K562 (cell line): ENCODE data around the gene MPHOSPH9. TPM values are rescaled to one million over a fixed set of nuclear protein-coding genes. Genes with fewer than 3 reads are reported as not detected.
A peak's percentile ranks its signal among the peaks of the same experiment; 100 is the strongest.

Experiments
- ATAC-seq: fragments of 200-7000 bp; cut with Tn5 transposase; 3 replicates; pipeline ENCODE4 v1.9.1; 2020; ENCODE audit warnings: moderate library complexity
- BruUV-seq: library from RNA; stranded (reverse); fragments of 400-500 nt; replicated peaks from 2 replicates; lab custom pipeline; 2021; lab: Mats Ljungman, UMichigan
- CTCF ChIA-PET: fragments of 300-600 bp; formaldehyde crosslinking; extraction: SDS; loops from one replicate; lab custom pipeline; 2021; ENCODE audit warnings: low intra/inter-chr PET ratio; lab: Yijun Ruan, JAX
- POLR2A ChIA-PET: fragments of 300-600, 350-650 bp; sonication (Branson Sonifier 250); formaldehyde crosslinking; extraction: SDS; loops from one replicate; lab custom pipeline; 2021; ENCODE audit warnings: antibody characterized with exemption, inconsistent platforms; lab: Yijun Ruan, JAX
- DNase-seq, 4 experiments: peaks; one replicate each; pipeline versions ENCODE4 v3.0.0 to v3.0.0-alpha.2; 2011 to 2018; ENCODE audit warnings: low spot score in 3 of 4, mixed read lengths in 3 of 4; ENCODE audit errors: extremely low read depth in 1 of 4
- FAIRE-seq: peaks from 2 replicates; lab custom pipeline; 2011; peaks lifted over from hg19 to GRCh38; lab: Jason Lieb, UNC
- H2AFZ ChIP-seq: 2 replicates; pipeline ENCODE4 v1.6.0; 2011; ENCODE audit warnings: low read depth, low read length, control low read depth, inconsistent platforms
- H3K27ac ChIP-seq: fragments of 200-600 bp; 3 replicates; pipeline ENCODE4 v1.8.0; 2011; ENCODE audit warnings: low read depth, mild to moderate bottlenecking, control low read depth, inconsistent platforms, low read length, moderate library complexity, mixed read lengths; ENCODE audit errors: extremely low read depth
- H3K27me3 ChIP-seq, 2 experiments: fragments of 300-600 bp in 1 of 2; 2 replicates in 1 of 2; 3 replicates in 1 of 2; pipeline versions ENCODE4 v1.6.0 to v1.8.0; 2011; ENCODE audit warnings: inconsistent platforms in 2 of 2, low read length in 2 of 2, mild to moderate bottlenecking in 1 of 2, mixed read lengths in 1 of 2, moderate library complexity in 1 of 2; ENCODE audit not compliant: control insufficient read depth in 2 of 2, insufficient read depth in 2 of 2
- H3K36me3 ChIP-seq: fragments of 300-600 bp; 3 replicates; pipeline ENCODE4 v1.8.0; 2011; ENCODE audit warnings: mild to moderate bottlenecking, low read length, inconsistent platforms; ENCODE audit not compliant: control insufficient read depth, insufficient read depth
- H3K4me1 ChIP-seq, 2 experiments: fragments of 200-600 bp in 1 of 2; replicated peaks in 1 of 2; 2 replicates in 1 of 2; 3 replicates in 1 of 2; pipeline versions ENCODE4 v1.5.1 to v1.8.0; 2011; ENCODE audit warnings: inconsistent platforms in 2 of 2, low read length in 2 of 2, mild to moderate bottlenecking in 1 of 2, mixed read lengths in 1 of 2, moderate library complexity in 1 of 2; ENCODE audit not compliant: control insufficient read depth in 2 of 2, insufficient read depth in 2 of 2
- H3K4me2 ChIP-seq: 2 replicates; pipeline ENCODE4 v1.6.1; 2011; ENCODE audit warnings: low read length, control low read depth, inconsistent platforms, mixed read lengths; ENCODE audit not compliant: insufficient read depth
- H3K4me3 ChIP-seq: fragments of 200-600 bp; sonication (generic), shearing (Covaris generic); 2 replicates; pipeline ENCODE4 v1.5.1; 2016; ENCODE audit warnings: control low read depth, inconsistent platforms
- H3K79me2 ChIP-seq: fragments of 200-600 bp; 3 replicates; pipeline ENCODE4 v1.8.0; 2011; ENCODE audit warnings: low read length, inconsistent platforms; ENCODE audit not compliant: control insufficient read depth, insufficient read depth
- H3K9ac ChIP-seq, 2 experiments: 2 replicates each; pipeline versions ENCODE4 v1.6.0 to v1.6.1; 2011; ENCODE audit warnings: low read depth in 2 of 2, low read length in 2 of 2, control low read depth in 1 of 2, inconsistent platforms in 1 of 2, mild to moderate bottlenecking in 1 of 2, mixed read lengths in 1 of 2; ENCODE audit not compliant: insufficient read depth in 1 of 2
- H3K9me1 ChIP-seq: one replicate; pipeline ENCODE4 v1.6.0; 2011; ENCODE audit warnings: inconsistent platforms, mild to moderate bottlenecking, low read length, moderate library complexity; ENCODE audit not compliant: control insufficient read depth, insufficient read depth
- H3K9me3 ChIP-seq: replicated peaks from 2 replicates; pipeline ENCODE4 v1.5.1; 2011; ENCODE audit warnings: low read depth, low read length, inconsistent platforms; ENCODE audit not compliant: control insufficient read depth, insufficient read depth
- H4K20me1 ChIP-seq: replicated peaks from 2 replicates; pipeline ENCODE4 v1.6.1; 2011; ENCODE audit warnings: low read length, inconsistent platforms, mixed read lengths; ENCODE audit not compliant: control insufficient read depth, insufficient read depth
- ATF3 ChIP-seq, 2 experiments: fragments of 450-650 bp in 1 of 2; sonication (generic) in 1 of 2; formaldehyde crosslinking in 1 of 2; IDR thresholded peaks in 1 of 2; conservative IDR thresholded peaks in 1 of 2; 2 replicates each; pipeline versions ENCODE4 v1.6.1 to v1.8.1; 2016 to 2023; ENCODE audit warnings: mild to moderate bottlenecking in 2 of 2, moderate library complexity in 2 of 2, inconsistent platforms in 1 of 2, missing genetic modification reagents in 1 of 2
- CEBPG ChIP-seq, 3 experiments: fragments of 200-800 bp in 1 of 3; sonication (Bioruptor generic) in 1 of 3; sonication (generic) in 1 of 3; formaldehyde crosslinking in 1 of 3; IDR thresholded peaks in 2 of 3; conservative IDR thresholded peaks in 1 of 3; 2 replicates each; pipeline versions ENCODE4 v1.6.1 to v1.8.0; 2016 to 2022; ENCODE audit warnings: missing compliant biosample characterization in 2 of 3, missing genetic modification characterization in 2 of 3, mild to moderate bottlenecking in 1 of 3, missing genetic modification reagents in 1 of 3
- EWSR1 ChIP-seq: fragments of 450-650 bp; IDR thresholded peaks from 2 replicates; pipeline ENCODE4 v1.6.1; 2018; ENCODE audit warnings: borderline replicate concordance, mild to moderate bottlenecking, low read depth, moderate library complexity; ENCODE audit not compliant: partially characterized antibody
- JUND ChIP-seq, 2 experiments: IDR thresholded peaks; 2 replicates in 1 of 2; 3 replicates in 1 of 2; pipeline ENCODE4 v1.6.1; 2011; ENCODE audit warnings: borderline replicate concordance in 2 of 2, low read depth in 2 of 2, low read length in 2 of 2, improper control_type of control experiment in 1 of 2, missing biosample characterization in 1 of 2, missing genetic modification characterization in 1 of 2, missing genetic modification reagents in 1 of 2
- MBD2 ChIP-seq: sonication (generic); IDR thresholded peaks from 2 replicates; pipeline ENCODE4 v1.6.1; 2016; ENCODE audit warnings: low read depth, borderline replicate concordance
- MEF2A ChIP-seq: IDR thresholded peaks from 2 replicates; pipeline ENCODE4 v1.6.1; 2011; ENCODE audit warnings: low read depth, mild to moderate bottlenecking, low read length, moderate library complexity; ENCODE audit not compliant: control insufficient read depth
- MEF2D ChIP-seq: conservative IDR thresholded peaks from 2 replicates; pipeline ENCODE4 v1.6.1; 2016; ENCODE audit warnings: low read depth, missing genetic modification characterization, missing compliant biosample characterization
- NFYB ChIP-seq: IDR thresholded peaks from 2 replicates; pipeline ENCODE4 v1.6.1; 2011; ENCODE audit warnings: mild to moderate bottlenecking, moderate library complexity; ENCODE audit not compliant: insufficient read length; ENCODE audit errors: extremely low read depth
- TCF3 ChIP-seq: sonication (generic); formaldehyde crosslinking; IDR thresholded peaks from 2 replicates; pipeline ENCODE4 v1.4.0; 2020; ENCODE audit warnings: mild to moderate bottlenecking, missing genetic modification reagents
- TFAP4 ChIP-seq: sonication (generic); formaldehyde crosslinking; IDR thresholded peaks from 2 replicates; pipeline ENCODE4 v1.8.0; 2022; ENCODE audit warnings: missing genetic modification reagents, mild to moderate bottlenecking, moderate library complexity, borderline replicate concordance
- ZNF311 ChIP-seq: fragments of 250-450 bp; sonication (Bioruptor Pico); IDR thresholded peaks from 2 replicates; pipeline ENCODE4 v1.4.0; 2020; ENCODE audit warnings: mild to moderate bottlenecking, moderate library complexity
- ZNF717 ChIP-seq: fragments of 250-450 bp; sonication (Bioruptor Pico); IDR thresholded peaks from 2 replicates; pipeline ENCODE4 v1.5.0; 2021
- WGBS: fragments of 100-300 bp; shearing (Covaris generic); methylation state at CpG from one replicate; pipeline ENCODE4 v1.1.6; 2016; ENCODE audit warnings: low coverage, mixed read lengths; ENCODE audit not compliant: insufficient coverage; ENCODE audit errors: missing lambda C conversion rate; 5-methylcytosine and 5-hydroxymethylcytosine counted together
- in situ Hi-C: fragments of 300-500 bp; cut with MboI; formaldehyde crosslinking; loops from 4 replicates; pipeline ENCODE4 v1.15.0; 2018; ENCODE audit warnings: inconsistent platforms, mixed read lengths
- intact Hi-C: fragments of 100-400 bp; cut with micrococcal nuclease; formaldehyde crosslinking; loops from 2 replicates; pipeline ENCODE4 v1.14.2; 2022
- polyA plus RNA-seq, 8 experiments: library from polyadenylated mRNA; depleted of rRNA in 4 of 8; stranded (reverse) in 5 of 8; unstranded in 3 of 8; fragments of >200 nt; fragmentation: Nextera tagmentation in 2 of 8; fragmentation: Illumina TruSeq in 1 of 8; extraction: Ambion mirVana in 2 of 8; extraction: Trizol in 1 of 8; gene quantifications; 2 replicates each; pipeline versions ENCODE4 v1.2.1 to v1.2.3, GENCODE V29; 2011 to 2014; ENCODE audit warnings: inconsistent platforms in 1 of 8, missing spikeins in 1 of 8
- total RNA-seq, 7 experiments: library from RNA; depleted of rRNA in 6 of 7; stranded (reverse); fragments of >200 nt in 6 of 7; fragmentation: Illumina TruSeq in 2 of 7; extraction: Trizol in 2 of 7; gene quantifications; 2 replicates each; pipeline versions ENCODE4 v1.2.1 to v1.2.3, GENCODE V29; 2011 to 2021; ENCODE audit warnings: low replicate concordance in 1 of 7

Gene MPHOSPH9
- total and polyA plus RNA-seq, 9 of the 15 experiments (the other 6 are each of a cell fraction or from before 2014, with no cell fraction given), result 14.2 to 103 (median 54.5) TPM

- TF ChIP-seq EWSR1, result no peak
- TF ChIP-seq ZNF717, result no peak
- TF ChIP-seq MBD2, result no peak
- TF ChIP-seq, all 486 proteins: peak for 0
Observed at GRCh38 chr12:123118497-123118896, 114.4 kb downstream of the MPHOSPH9 start (continued).

- H2AFZ ChIP-seq, result no peak overlapping the region
- no peaks in the 10 kb centered on the region for H3K79me2 ChIP-seq
- no peak for DNase-seq
Observed at GRCh38 chr12:123115409-123116121, 117.4 kb downstream of the MPHOSPH9 start.

More at GRCh38 chr12:123115409-123116121, 117.4 kb downstream of the MPHOSPH9 start:
- Histone ChIP-seq H3K36me3 (no peaks in the 10 kb centered on the region), H4K20me1 (0 out of 2 replicates have a peak, but pooled peaks cover 3% of the 10 kb centered on the region), H3K9me3 (no peaks in the 10 kb centered on the region), H3K9me1 (no peaks in the 10 kb centered on the region), H3K4me1 (peaks cover 13% of the 10 kb centered on the region in 2 experiments; a peak in 3 of 5 replicates), H3K27me3 (no peaks in the 10 kb centered on the region), H3K9ac (no peak overlapping the region; a peak in 1 of 4 replicates), H3K4me3 (no peak overlapping the region), H3K27ac (no peak overlapping the region), H3K4me2 (no peak overlapping the region)
- POLR2A ChIA-PET, result no interaction called here
- BruUV-seq, result no TSS peak
- ATAC-seq (0 out of 3 replicates have a peak, but pooled peaks have one; percentile 15), FAIRE-seq (no peak)
- WGBS, result 59% methylated on average over 8 of the region's 8 CpGs
- 0 out of 2 replicates have a peak, but pooled peaks have one; percentile 19 for TF ChIP-seq ATF3 (IDR thresholded peaks at IDR 0.05)
- TF ChIP-seq ATF3 (CRISPR knock-in tag; conservative IDR thresholded peaks at IDR 0.05), result no peak
- peak; percentile 32; the same call in 1 of the 2 replicates for TF ChIP-seq TCF3
- TF ChIP-seq NFYB, result no peak
- TF ChIP-seq MEF2D, result peak; percentile 72
- peak; percentile 42; the same call in 1 of the 2 replicates for TF ChIP-seq MEF2A
- 0 out of 2 replicates have a peak, but pooled peaks have one; percentile 6 for TF ChIP-seq JUND (IDR thresholded peaks at IDR 0.05; ENCODE audit: borderline replicate concordance, low read depth, low read length)
- TF ChIP-seq JUND (tag; IDR thresholded peaks at IDR 0.05; ENCODE audit: borderline replicate concordance, low read depth, low read length), result 0 out of 3 replicates have a peak, but pooled peaks have one; percentile 29
- TF ChIP-seq ZNF311 (CRISPR knock-in tag), result no peak
- peak; percentile 50 for TF ChIP-seq TFAP4 (CRISPR knock-in tag)
- TF ChIP-seq CEBPG (CRISPR knock-in tag; IDR thresholded peaks at IDR 0.05), result no peak
- 0 out of 4 replicates have a peak, but pooled peaks of 1 of the 2 experiments have one; percentile 26 for TF ChIP-seq CEBPG (tag; conservative IDR thresholded peaks at IDR 0.05 in 1 of 2, IDR thresholded peaks at IDR 0.05 in 1 of 2)
- intact Hi-C loops (no loop called here), in situ Hi-C loops (no loop called here)
- CTCF ChIA-PET, result no interaction called here
